ENCODE data around the gene CD93. TPM values are rescaled to one million over a fixed set of nuclear protein-coding genes. Genes with fewer than 3 reads are reported as not detected.
A peak's percentile ranks its signal among the peaks of the same experiment; 100 is the strongest.

The CD93 gene
- total RNA-seq, 1 experiment from 2014 or later = not detected

- Mint-ChIP-seq H3K36me3 (ENCODE audit: insufficient read depth, unreplicated experiment) (no peaks in the 10 kb centered on the region), H3K27me3 (ENCODE audit: insufficient read depth, unreplicated experiment) (no peaks in the 10 kb centered on the region), H3K9me3 (ENCODE audit: unreplicated experiment) (no peaks in the 10 kb centered on the region), H3K4me3 (ENCODE audit: unreplicated experiment) (no peak overlapping the region), H3K4me1 (ENCODE audit: low read depth, unreplicated experiment) (peaks cover 32% of the 10 kb centered on the region), H3K27ac (ENCODE audit: unreplicated experiment) (peak overlapping the region; percentile 5)
- TF ChIP-seq, protein P1, sequence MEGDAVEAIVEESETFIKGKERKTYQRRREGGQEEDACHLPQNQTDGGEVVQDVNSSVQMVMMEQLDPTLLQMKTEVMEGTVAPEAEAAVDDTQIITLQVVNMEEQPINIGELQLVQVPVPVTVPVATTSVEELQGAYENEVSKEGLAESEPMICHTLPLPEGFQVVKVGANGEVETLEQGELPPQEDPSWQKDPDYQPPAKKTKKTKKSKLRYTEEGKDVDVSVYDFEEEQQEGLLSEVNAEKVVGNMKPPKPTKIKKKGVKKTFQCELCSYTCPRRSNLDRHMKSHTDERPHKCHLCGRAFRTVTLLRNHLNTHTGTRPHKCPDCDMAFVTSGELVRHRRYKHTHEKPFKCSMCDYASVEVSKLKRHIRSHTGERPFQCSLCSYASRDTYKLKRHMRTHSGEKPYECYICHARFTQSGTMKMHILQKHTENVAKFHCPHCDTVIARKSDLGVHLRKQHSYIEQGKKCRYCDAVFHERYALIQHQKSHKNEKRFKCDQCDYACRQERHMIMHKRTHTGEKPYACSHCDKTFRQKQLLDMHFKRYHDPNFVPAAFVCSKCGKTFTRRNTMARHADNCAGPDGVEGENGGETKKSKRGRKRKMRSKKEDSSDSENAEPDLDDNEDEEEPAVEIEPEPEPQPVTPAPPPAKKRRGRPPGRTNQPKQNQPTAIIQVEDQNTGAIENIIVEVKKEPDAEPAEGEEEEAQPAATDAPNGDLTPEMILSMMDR (IDR thresholded peaks at IDR 0.05; ENCODE audit: insufficient read depth in 1 of 2, low read depth in 1 of 2, low read length in 1 of 2, severe bottlenecking in 1 of 2, unreplicated experiment in 1 of 2) = no peak
- intact Hi-C loops (cut with micrococcal nuclease; ENCODE audit: unreplicated experiment) = loop anchor here (10.0 kb wide), 1 partner anchor 112 kb away; no protein-coding TSS in a partner anchor
- BruUV-seq (replicated peaks) = no TSS peak
- DNase-seq = no peak
- H3K36me3 ChIP-seq (ENCODE audit: control insufficient read depth, insufficient read depth, low read length) = no peaks in the 10 kb centered on the region
- H3K9me3 ChIP-seq = no peaks in the 10 kb centered on the region
- peaks cover 19% of the 10 kb centered on the region for H3K4me1 ChIP-seq
- ChIA-PET CTCF (interaction anchor here (0.6 kb wide), 2 partner anchors 46 to 714 kb away, joined by 3 read pairs; no protein-coding TSS in a partner anchor), POLR2A (interaction anchor here (0.7 kb wide), 1 partner anchor 297 kb away, joined by 5 read pairs; the partner anchor contains the start of gene NXT1)
- no peaks in the 10 kb centered on the region for H3K27me3 ChIP-seq (replicated peaks; ENCODE audit: control insufficient read depth, insufficient read depth, low read length)
- no peak overlapping the region for H3K4me3 ChIP-seq (ENCODE audit: low read depth, low read length)
Measured at GRCh38 chr20:23052904-23053303, 33.2 kb downstream of the CD93 start.

GRCh38 chr20:23050847-23051627 is 35.1 kb downstream of the CD93 start:
- Mint-ChIP-seq H3K4me3 (ENCODE audit: unreplicated experiment) (peak overlapping the region; percentile 85), H3K27me3 (ENCODE audit: insufficient read depth, unreplicated experiment) (no peaks in the 10 kb centered on the region), H3K36me3 (ENCODE audit: insufficient read depth, unreplicated experiment) (no peaks in the 10 kb centered on the region), H3K4me1 (ENCODE audit: low read depth, unreplicated experiment) (peaks cover 32% of the 10 kb centered on the region), H3K27ac (ENCODE audit: unreplicated experiment) (peak overlapping the region; percentile 97), H3K9me3 (ENCODE audit: unreplicated experiment) (no peaks in the 10 kb centered on the region)
- Histone ChIP-seq H3K4me3 (ENCODE audit: low read depth, low read length) (peak overlapping the region; percentile 45), H3K4me1 (peaks cover 30% of the 10 kb centered on the region), H3K36me3 (ENCODE audit: control insufficient read depth, insufficient read depth, low read length) (no peaks in the 10 kb centered on the region), H3K27me3 (replicated peaks; ENCODE audit: control insufficient read depth, insufficient read depth, low read length) (no peaks in the 10 kb centered on the region), H3K9me3 (no peaks in the 10 kb centered on the region)
- TF ChIP-seq, protein P1 (IDR thresholded peaks at IDR 0.05; ENCODE audit: insufficient read depth in 1 of 2, low read depth in 1 of 2, low read length in 1 of 2, severe bottlenecking in 1 of 2, unreplicated experiment in 1 of 2) = peak; percentile 46 to 65
- peak; percentile 78 to 82 for DNase-seq
- BruUV-seq (replicated peaks) = no TSS peak
- intact Hi-C loops (cut with micrococcal nuclease; ENCODE audit: unreplicated experiment) = loop anchor here (1.0 to 10.0 kb wide), 3 partner anchors 114 to 289 kb away; no protein-coding TSS in a partner anchor
- CTCF ChIA-PET = interaction anchor here (0.7 to 2.0 kb wide), 15 partner anchors 10 to 359 kb away, joined by 3 to 14 read pairs (median 4); no protein-coding TSS in a partner anchor
- POLR2A ChIA-PET = interaction anchor here (0.6 to 1.4 kb wide), 8 partner anchors 15 to 359 kb away, joined by 3 to 8 read pairs (median 3); no protein-coding TSS in a partner anchor

DNA sequence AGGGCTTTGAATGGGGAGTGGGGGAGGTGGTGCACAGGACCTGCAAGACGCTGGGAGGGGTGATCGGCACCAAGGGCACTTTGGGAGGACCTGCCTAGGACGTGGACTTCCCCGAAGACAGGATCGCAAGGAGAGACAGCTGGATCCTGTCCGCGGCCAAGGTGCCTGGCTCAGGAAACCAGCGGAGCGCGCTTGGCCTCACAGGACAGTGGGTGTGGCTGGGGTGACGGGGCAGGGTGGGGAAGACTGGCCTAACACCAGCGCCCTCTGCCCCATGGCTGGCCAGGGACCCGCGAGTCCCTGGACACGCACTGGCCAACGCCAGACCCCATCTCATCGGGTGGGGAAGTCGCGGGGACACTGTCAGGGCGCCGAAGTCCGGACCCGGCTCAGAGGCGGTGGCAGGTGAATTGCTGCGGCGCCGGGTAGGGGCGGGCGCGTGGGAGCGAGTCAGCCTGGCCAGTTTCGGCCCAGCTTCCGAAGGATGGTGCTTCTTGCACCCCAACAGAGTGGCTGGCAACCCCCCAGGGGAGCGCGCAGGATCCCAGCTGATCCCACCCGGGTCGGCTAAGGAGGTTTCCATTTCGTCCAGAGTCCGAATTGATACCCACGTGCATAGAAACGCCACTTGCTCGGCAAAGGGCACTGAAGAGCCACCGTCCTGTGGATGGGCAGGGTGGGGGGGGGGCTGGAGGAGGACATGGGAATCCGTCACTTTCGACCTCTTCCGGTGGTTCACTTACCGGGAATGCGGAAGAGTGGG is 35.9 kb downstream of the CD93 start:
- intact Hi-C loops (cut with micrococcal nuclease; ENCODE audit: unreplicated experiment) = loop anchor here (1.0 to 10.0 kb wide), 3 partner anchors 115 to 290 kb away; no protein-coding TSS in a partner anchor
- H3K4me3 ChIP-seq (ENCODE audit: low read depth, low read length) = peak overlapping the region; percentile 45
- H3K36me3 ChIP-seq (ENCODE audit: control insufficient read depth, insufficient read depth, low read length) = no peaks in the 10 kb centered on the region
- Mint-ChIP-seq H3K36me3 (ENCODE audit: insufficient read depth, unreplicated experiment) (no peaks in the 10 kb centered on the region), H3K4me3 (ENCODE audit: unreplicated experiment) (peak overlapping the region; percentile 85), H3K4me1 (ENCODE audit: low read depth, unreplicated experiment) (peaks cover 32% of the 10 kb centered on the region), H3K9me3 (ENCODE audit: unreplicated experiment) (no peaks in the 10 kb centered on the region), H3K27ac (ENCODE audit: unreplicated experiment) (peak overlapping the region; percentile 97), H3K27me3 (ENCODE audit: insufficient read depth, unreplicated experiment) (no peaks in the 10 kb centered on the region)
- POLR2A ChIA-PET = interaction anchor here (0.6 to 1.4 kb wide), 9 partner anchors 15 to 359 kb away, joined by 3 to 8 read pairs (median 3); no protein-coding TSS in a partner anchor
- peaks cover 30% of the 10 kb centered on the region for H3K4me1 ChIP-seq
- CTCF ChIA-PET = interaction anchor here (0.7 to 2.0 kb wide), 11 partner anchors 11 to 359 kb away, joined by 3 to 14 read pairs (median 4); no protein-coding TSS in a partner anchor
- H3K9me3 ChIP-seq = no peaks in the 10 kb centered on the region
- DNase-seq = peak in 1 of 2 experiments; percentile 34
- TF ChIP-seq, protein P1 (IDR thresholded peaks at IDR 0.05; ENCODE audit: insufficient read depth in 1 of 2, low read depth in 1 of 2, low read length in 1 of 2, severe bottlenecking in 1 of 2, unreplicated experiment in 1 of 2) = no peak
- H3K27me3 ChIP-seq (replicated peaks; ENCODE audit: control insufficient read depth, insufficient read depth, low read length) = no peaks in the 10 kb centered on the region
- BruUV-seq (replicated peaks) = TSS peak; percentile 46

Data from Caco-2 (cell line).